ENCODE measurements around the gene CYP4F3. TPM values are rescaled to one million over a fixed set of nuclear protein-coding genes. Genes with fewer than 3 reads are reported as not detected.
A peak's percentile ranks its signal among the peaks of the same experiment; 100 is the strongest.

Gene CYP4F3
- total and polyA plus RNA-seq, 2 of the 13 experiments (the other 11 are each of a cell fraction or from before 2014, with no cell fraction given) = 17.8 to 22.8 TPM

- TF ChIP-seq NFAT5 (CRISPR knock-in tag; IDR thresholded peaks at IDR 0.05) (0 out of 2 replicates have a peak, but pooled peaks have one; percentile 63), FOXP1 (IDR thresholded peaks at IDR 0.05) (no peak), FOXP1 (CRISPR knock-in tag; IDR thresholded peaks at IDR 0.05) (no peak), PHF21A (CRISPR knock-in tag; IDR thresholded peaks at IDR 0.05) (no peak), ZNF724P (CRISPR knock-in tag; IDR thresholded peaks at IDR 0.05; ENCODE audit: borderline replicate concordance) (no peak), MYPOP (CRISPR knock-in tag; IDR thresholded peaks at IDR 0.05) (0 out of 2 replicates have a peak, but pooled peaks have one; percentile 26), REPIN1 (CRISPR knock-in tag; IDR thresholded peaks at IDR 0.05; ENCODE audit: borderline replicate concordance, low read depth) (no peak), NFYC (CRISPR knock-in tag; IDR thresholded peaks at IDR 0.05) (no peak), YEATS2 (CRISPR knock-in tag; IDR thresholded peaks at IDR 0.05; ENCODE audit: borderline replicate concordance) (peak; percentile 23; the same call in 1 of the 2 replicates), ZNF234 (CRISPR knock-in tag; conservative IDR thresholded peaks at IDR 0.05) (no peak), GLI4 (CRISPR knock-in tag; IDR thresholded peaks at IDR 0.05; ENCODE audit: borderline replicate concordance) (no peak), ERF (CRISPR knock-in tag; IDR thresholded peaks at IDR 0.05) (peak; percentile 71; the same call in 1 of the 2 replicates), ZNF503 (CRISPR knock-in tag; IDR thresholded peaks at IDR 0.05) (peak; percentile 40; the same call in 1 of the 2 replicates), HOXA9 (CRISPR knock-in tag; IDR thresholded peaks at IDR 0.05; ENCODE audit: borderline replicate concordance) (no peak), HOMEZ (CRISPR knock-in tag; IDR thresholded peaks at IDR 0.05; ENCODE audit: low read depth) (no peak), CREB1 (IDR thresholded peaks at IDR 0.05) (no peak), CREB1 (CRISPR knock-in tag; IDR thresholded peaks at IDR 0.05) (no peak), BATF2 (CRISPR knock-in tag; IDR thresholded peaks at IDR 0.05) (no peak)
These were observed 8.9 kb upstream of the CYP4F3 start (continued) for GRCh38 chr19:15631817-15632216.

Measured in HepG2 (cell line).